Endothelial cell of umbilical vein (primary cell): ENCODE results near the gene TUT7. TPM values are rescaled to one million over a fixed set of nuclear protein-coding genes. Genes with fewer than 3 reads are reported as not detected.

ENCODE experiments used
- BruUV-seq: library from RNA; stranded (reverse); fragments of 400-500 nt; replicated peaks from 2 replicates; lab custom pipeline; 2021; lab: Mats Ljungman, UMichigan
- CTCF ChIA-PET: fragments of 300-600, 350-600 bp; sonication (Branson Sonifier 250); formaldehyde crosslinking; loops from one replicate; lab custom pipeline; 2021; ENCODE audit warnings: antibody characterized with exemption, inconsistent platforms; lab: Charles Lee
- POLR2A ChIA-PET: fragments of 300-600, 350-600 bp; sonication (Branson Sonifier 250); formaldehyde crosslinking; loops from one replicate; lab custom pipeline; 2021; ENCODE audit warnings: antibody characterized with exemption, inconsistent platforms; lab: Charles Lee
- DNase-seq: peaks from one replicate; pipeline ENCODE4 v3.0.0-alpha.2; 2011; ENCODE audit warnings: low read depth, low spot score
- FAIRE-seq: peaks from 2 replicates; lab custom pipeline; 2011; peaks lifted over from hg19 to GRCh38; lab: Jason Lieb, UNC
- H2AFZ ChIP-seq: 2 replicates; pipeline ENCODE4 v1.6.0; 2012; ENCODE audit warnings: low read depth, low read length, control low read depth, inconsistent platforms
- H3K27ac ChIP-seq: 2 replicates; pipeline ENCODE4 v1.5.1; 2011; ENCODE audit warnings: low read depth, mild to moderate bottlenecking, control low read depth, low read length, moderate library complexity; ENCODE audit not compliant: insufficient read depth
- H3K27me3 ChIP-seq, 2 experiments: 2 replicates each; pipeline versions ENCODE4 v1.6.0 to v1.6.1; 2011; ENCODE audit warnings: low read length in 2 of 2, mixed read lengths in 1 of 2; ENCODE audit not compliant: control insufficient read depth in 2 of 2, insufficient read depth in 2 of 2
- H3K36me3 ChIP-seq, 2 experiments: 2 replicates in 1 of 2; 3 replicates in 1 of 2; pipeline ENCODE4 v1.5.1; 2011; ENCODE audit warnings: low read length in 2 of 2, mild to moderate bottlenecking in 1 of 2, moderate library complexity in 1 of 2; ENCODE audit not compliant: control insufficient read depth in 2 of 2, insufficient read depth in 2 of 2; ENCODE audit errors: extremely low read depth in 1 of 2
- H3K4me1 ChIP-seq: 3 replicates; pipeline ENCODE4 v1.5.1; 2011; ENCODE audit warnings: mild to moderate bottlenecking, low read length; ENCODE audit not compliant: control insufficient read depth, insufficient read depth; ENCODE audit errors: extremely low read depth
- H3K4me2 ChIP-seq: 2 replicates; pipeline ENCODE4 v1.6.1; 2011; ENCODE audit warnings: low read length, control low read depth, mixed read lengths; ENCODE audit not compliant: insufficient read depth
- H3K4me3 ChIP-seq, 3 experiments: fragments of 200-600 bp in 1 of 3; sonication (generic), shearing (Covaris generic) in 1 of 3; replicated peaks in 1 of 3; 2 replicates each; pipeline ENCODE4 v1.5.1; 2011 to 2016; ENCODE audit warnings: control low read depth in 3 of 3, low read length in 3 of 3, mild to moderate bottlenecking in 2 of 3, inconsistent platforms in 1 of 3, low read depth in 1 of 3, moderate library complexity in 1 of 3; ENCODE audit not compliant: insufficient read depth in 1 of 3
- H3K79me2 ChIP-seq: 2 replicates; pipeline ENCODE4 v1.6.0; 2012; ENCODE audit warnings: low read length, inconsistent platforms; ENCODE audit not compliant: control insufficient read depth, insufficient read depth
- H3K9ac ChIP-seq: replicated peaks from 2 replicates; pipeline ENCODE3; 2011; ENCODE audit warnings: low read length, control low read depth; ENCODE audit not compliant: insufficient read depth; ENCODE audit errors: extremely low read depth
- H3K9me1 ChIP-seq: replicated peaks from 3 replicates; pipeline ENCODE4 v1.6.0; 2011; ENCODE audit warnings: mild to moderate bottlenecking, low read length; ENCODE audit not compliant: control insufficient read depth, insufficient read depth; ENCODE audit errors: extremely low read depth
- H3K9me3 ChIP-seq: replicated peaks from 2 replicates; pipeline ENCODE4 v1.5.1; 2012; ENCODE audit warnings: low read length, inconsistent platforms; ENCODE audit not compliant: control insufficient read depth, insufficient read depth
- H4K20me1 ChIP-seq: replicated peaks from 2 replicates; pipeline ENCODE3; 2011; ENCODE audit warnings: mild to moderate bottlenecking, low read length; ENCODE audit not compliant: control insufficient read depth, insufficient read depth; ENCODE audit errors: extremely low read depth
- CTCF ChIP-seq, 2 donors: IDR thresholded peaks; 1 replicate in 1 of 2; 2 replicates in 1 of 2; pipeline ENCODE4 v1.5.1; 2011; ENCODE audit warnings: low read length in 2 of 2, mild to moderate bottlenecking in 2 of 2, moderate library complexity in 2 of 2, control low read depth in 1 of 2, inconsistent platforms in 1 of 2, low read depth in 1 of 2; ENCODE audit not compliant: insufficient read depth in 1 of 2; ENCODE audit errors: extremely low read depth in 1 of 2
- EZH2 ChIP-seq: IDR thresholded peaks from 2 replicates; pipeline ENCODE4 v1.6.1; 2012; ENCODE audit warnings: borderline replicate concordance, low read depth, mild to moderate bottlenecking, moderate library complexity, low read length, inconsistent platforms; ENCODE audit not compliant: severe bottlenecking
- FOS ChIP-seq: IDR thresholded peaks from 2 replicates; pipeline ENCODE4 v1.6.1; 2011; ENCODE audit warnings: mild to moderate bottlenecking, low read length, moderate library complexity, borderline replicate concordance; ENCODE audit not compliant: insufficient read depth
- GATA2 ChIP-seq: IDR thresholded peaks from 2 replicates; pipeline ENCODE4 v1.7.0; 2011; ENCODE audit warnings: low read depth, mild to moderate bottlenecking, moderate library complexity, mixed read lengths, low read length; ENCODE audit not compliant: insufficient read length, insufficient read depth
- JUN ChIP-seq: IDR thresholded peaks from 2 replicates; pipeline ENCODE4 v1.6.1; 2011; ENCODE audit warnings: borderline replicate concordance, low read depth; ENCODE audit not compliant: insufficient read length, insufficient read depth
- MYC ChIP-seq: IDR thresholded peaks from one replicate; pipeline ENCODE4 v1.6.1; 2011; ENCODE audit warnings: mild to moderate bottlenecking, low read depth, low read length
- POLR2A ChIP-seq: IDR thresholded peaks from 2 replicates; pipeline ENCODE4 v1.6.1; 2012; ENCODE audit warnings: low read depth, mild to moderate bottlenecking, control low read depth, low read length
- POLR2AphosphoS5 ChIP-seq: IDR thresholded peaks from 2 replicates; pipeline ENCODE4 v1.6.1; 2012; ENCODE audit warnings: low read depth, mild to moderate bottlenecking, control low read depth, low read length, moderate library complexity; ENCODE audit not compliant: insufficient read depth
- dilution Hi-C: fragments of 300-500 bp; cut with MboI; formaldehyde crosslinking; loops from one replicate; pipeline ENCODE4 v1.15.0; 2019; ENCODE audit warnings: low sequenced_read_pairs; ENCODE audit not compliant: extremely low pct_ligation_motif_present
- intact Hi-C: fragments of 100-400 bp; cut with micrococcal nuclease; formaldehyde crosslinking; loops from one replicate; pipeline ENCODE4 v1.10.0; 2022
- polyA plus RNA-seq, 4 experiments: library from polyadenylated mRNA; depleted of rRNA in 3 of 4; stranded (reverse) in 3 of 4; unstranded in 1 of 4; fragments of >200 nt; gene quantifications; 2 replicates each; pipeline versions ENCODE4 v1.2.1 to v1.2.3, GENCODE V29; 2011 to 2012; ENCODE audit warnings: missing spikeins in 1 of 4
- total RNA-seq: library from RNA; stranded (reverse); gene quantifications from 2 replicates; pipeline ENCODE4 v1.2.3, GENCODE V29; 2021
- TF ChIP-seq, protein P1 (sequence below): IDR thresholded peaks from 2 replicates; pipeline ENCODE4 v1.6.1; 2011; ENCODE audit not compliant: insufficient read depth, insufficient read length

Gene TUT7
- total and polyA plus RNA-seq, 2 donors (not counting 3 experiments of a cell fraction or from before 2014, with no cell fraction given), result 5.1 to 19.0 TPM

DNA sequence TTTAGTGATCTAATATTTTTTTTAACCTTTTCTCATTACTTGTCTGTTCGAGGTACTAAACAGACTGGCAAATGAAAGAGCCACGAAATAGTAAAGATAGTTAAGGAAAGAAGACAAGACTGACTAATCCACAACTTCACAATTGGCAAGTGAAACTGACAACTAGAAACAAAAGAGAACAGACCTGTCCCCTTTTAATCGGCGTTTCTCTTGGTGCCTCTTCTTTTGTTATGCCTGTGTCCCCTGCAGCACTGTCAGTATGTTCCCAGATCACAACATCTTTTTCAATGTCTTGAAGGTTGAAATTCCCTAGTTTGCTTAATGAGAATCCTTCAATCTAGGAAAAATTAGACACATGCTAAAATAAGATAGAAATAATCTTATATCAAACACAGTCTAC is 26.1 kb downstream of the TUT7 start:
- Histone ChIP-seq H2AFZ (no peak overlapping the region), H3K27me3 (no peaks in the 10 kb centered on the region), H3K4me3 (no peak overlapping the region), H4K20me1 (no peaks in the 10 kb centered on the region), H3K9me1 (no peaks in the 10 kb centered on the region), H3K79me2 (no peaks in the 10 kb centered on the region), H3K9me3 (no peaks in the 10 kb centered on the region), H3K4me1 (peaks cover 8% of the 10 kb centered on the region), H3K4me2 (no peak overlapping the region), H3K9ac (no peak overlapping the region), H3K27ac (no peak overlapping the region), H3K36me3 (peaks cover 8% of the 10 kb centered on the region in 2 experiments)
- TF ChIP-seq MYC, result no peak
- no peak for TF ChIP-seq GATA2
- no peak for TF ChIP-seq POLR2AphosphoS5
- no peak for TF ChIP-seq CTCF (IDR thresholded peaks at IDR 0.05; ENCODE audit: extremely low read depth in 1 of 2, insufficient read depth in 1 of 2, low read depth in 1 of 2, low read length in 2 of 2)
- no peak for TF ChIP-seq FOS
- no peak for TF ChIP-seq JUN
- no peak for TF ChIP-seq EZH2
- TF ChIP-seq POLR2A, result no peak
- TF ChIP-seq, protein P1, sequence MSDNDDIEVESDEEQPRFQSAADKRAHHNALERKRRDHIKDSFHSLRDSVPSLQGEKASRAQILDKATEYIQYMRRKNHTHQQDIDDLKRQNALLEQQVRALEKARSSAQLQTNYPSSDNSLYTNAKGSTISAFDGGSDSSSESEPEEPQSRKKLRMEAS, result no peak
- dilution Hi-C loops, result no loop called here
- no TSS peak for BruUV-seq
- ChIA-PET CTCF (no interaction called here), POLR2A (no interaction called here)
- FAIRE-seq, result no peak
- no peak for DNase-seq
- intact Hi-C loops, result no loop called here
